ENCODE results near the gene KCNQ1.

- TF ChIP-seq CTCF (conservative IDR thresholded peaks at IDR 0.05 in 1 of 2, IDR thresholded peaks at IDR 0.05 in 1 of 2; ENCODE audit: low read depth in 1 of 2, low read length in 2 of 2) (no peak), EZH2 (IDR thresholded peaks at IDR 0.05; ENCODE audit: low read length, missing control alignments) (no peak)
Observed at GRCh38 chr11:2838676-2839294, 394.0 kb downstream of the KCNQ1 start.

All from fibroblast of lung (primary cell).